ENCODE results near the gene PFKFB1.

DNA sequence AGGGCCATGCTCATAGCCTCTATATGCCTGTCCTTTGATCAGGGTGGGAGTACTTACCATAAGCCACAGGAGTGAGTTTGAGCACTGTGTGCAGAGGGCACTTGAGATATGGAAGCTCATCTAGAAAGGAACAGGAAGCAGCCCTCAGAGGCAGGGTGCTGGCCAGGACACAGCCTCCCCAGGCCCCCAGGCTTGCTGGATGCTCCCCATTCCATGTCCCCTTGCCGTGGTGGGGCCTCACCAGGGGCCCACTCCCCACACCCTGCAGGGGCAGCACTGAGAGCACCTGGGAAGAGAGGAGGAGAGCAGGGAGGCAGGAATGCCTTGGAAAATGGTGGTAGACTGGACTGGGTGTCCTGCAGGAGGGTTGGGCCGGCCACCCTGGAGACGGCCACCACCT is 59.1 kb downstream of the PFKFB1 start:
- TF ChIP-seq, protein P1, sequence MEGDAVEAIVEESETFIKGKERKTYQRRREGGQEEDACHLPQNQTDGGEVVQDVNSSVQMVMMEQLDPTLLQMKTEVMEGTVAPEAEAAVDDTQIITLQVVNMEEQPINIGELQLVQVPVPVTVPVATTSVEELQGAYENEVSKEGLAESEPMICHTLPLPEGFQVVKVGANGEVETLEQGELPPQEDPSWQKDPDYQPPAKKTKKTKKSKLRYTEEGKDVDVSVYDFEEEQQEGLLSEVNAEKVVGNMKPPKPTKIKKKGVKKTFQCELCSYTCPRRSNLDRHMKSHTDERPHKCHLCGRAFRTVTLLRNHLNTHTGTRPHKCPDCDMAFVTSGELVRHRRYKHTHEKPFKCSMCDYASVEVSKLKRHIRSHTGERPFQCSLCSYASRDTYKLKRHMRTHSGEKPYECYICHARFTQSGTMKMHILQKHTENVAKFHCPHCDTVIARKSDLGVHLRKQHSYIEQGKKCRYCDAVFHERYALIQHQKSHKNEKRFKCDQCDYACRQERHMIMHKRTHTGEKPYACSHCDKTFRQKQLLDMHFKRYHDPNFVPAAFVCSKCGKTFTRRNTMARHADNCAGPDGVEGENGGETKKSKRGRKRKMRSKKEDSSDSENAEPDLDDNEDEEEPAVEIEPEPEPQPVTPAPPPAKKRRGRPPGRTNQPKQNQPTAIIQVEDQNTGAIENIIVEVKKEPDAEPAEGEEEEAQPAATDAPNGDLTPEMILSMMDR (IDR thresholded peaks at IDR 0.05; ENCODE audit: low read depth, low read length, missing input control), result no peak
- TF ChIP-seq, protein P2, sequence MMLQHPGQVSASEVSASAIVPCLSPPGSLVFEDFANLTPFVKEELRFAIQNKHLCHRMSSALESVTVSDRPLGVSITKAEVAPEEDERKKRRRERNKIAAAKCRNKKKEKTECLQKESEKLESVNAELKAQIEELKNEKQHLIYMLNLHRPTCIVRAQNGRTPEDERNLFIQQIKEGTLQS (IDR thresholded peaks at IDR 0.05), result no peak
- TF ChIP-seq, protein P3, sequence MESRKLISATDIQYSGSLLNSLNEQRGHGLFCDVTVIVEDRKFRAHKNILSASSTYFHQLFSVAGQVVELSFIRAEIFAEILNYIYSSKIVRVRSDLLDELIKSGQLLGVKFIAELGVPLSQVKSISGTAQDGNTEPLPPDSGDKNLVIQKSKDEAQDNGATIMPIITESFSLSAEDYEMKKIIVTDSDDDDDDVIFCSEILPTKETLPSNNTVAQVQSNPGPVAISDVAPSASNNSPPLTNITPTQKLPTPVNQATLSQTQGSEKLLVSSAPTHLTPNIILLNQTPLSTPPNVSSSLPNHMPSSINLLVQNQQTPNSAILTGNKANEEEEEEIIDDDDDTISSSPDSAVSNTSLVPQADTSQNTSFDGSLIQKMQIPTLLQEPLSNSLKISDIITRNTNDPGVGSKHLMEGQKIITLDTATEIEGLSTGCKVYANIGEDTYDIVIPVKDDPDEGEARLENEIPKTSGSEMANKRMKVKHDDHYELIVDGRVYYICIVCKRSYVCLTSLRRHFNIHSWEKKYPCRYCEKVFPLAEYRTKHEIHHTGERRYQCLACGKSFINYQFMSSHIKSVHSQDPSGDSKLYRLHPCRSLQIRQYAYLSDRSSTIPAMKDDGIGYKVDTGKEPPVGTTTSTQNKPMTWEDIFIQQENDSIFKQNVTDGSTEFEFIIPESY (IDR thresholded peaks at IDR 0.05), result no peak
- TF ChIP-seq YY1 (IDR thresholded peaks at IDR 0.05) (no peak), FOXA1 (IDR thresholded peaks at IDR 0.05) (no peak), SP1 (IDR thresholded peaks at IDR 0.05) (no peak), RXRA (IDR thresholded peaks at IDR 0.05) (no peak)
- TF ChIP-seq, protein P4, sequence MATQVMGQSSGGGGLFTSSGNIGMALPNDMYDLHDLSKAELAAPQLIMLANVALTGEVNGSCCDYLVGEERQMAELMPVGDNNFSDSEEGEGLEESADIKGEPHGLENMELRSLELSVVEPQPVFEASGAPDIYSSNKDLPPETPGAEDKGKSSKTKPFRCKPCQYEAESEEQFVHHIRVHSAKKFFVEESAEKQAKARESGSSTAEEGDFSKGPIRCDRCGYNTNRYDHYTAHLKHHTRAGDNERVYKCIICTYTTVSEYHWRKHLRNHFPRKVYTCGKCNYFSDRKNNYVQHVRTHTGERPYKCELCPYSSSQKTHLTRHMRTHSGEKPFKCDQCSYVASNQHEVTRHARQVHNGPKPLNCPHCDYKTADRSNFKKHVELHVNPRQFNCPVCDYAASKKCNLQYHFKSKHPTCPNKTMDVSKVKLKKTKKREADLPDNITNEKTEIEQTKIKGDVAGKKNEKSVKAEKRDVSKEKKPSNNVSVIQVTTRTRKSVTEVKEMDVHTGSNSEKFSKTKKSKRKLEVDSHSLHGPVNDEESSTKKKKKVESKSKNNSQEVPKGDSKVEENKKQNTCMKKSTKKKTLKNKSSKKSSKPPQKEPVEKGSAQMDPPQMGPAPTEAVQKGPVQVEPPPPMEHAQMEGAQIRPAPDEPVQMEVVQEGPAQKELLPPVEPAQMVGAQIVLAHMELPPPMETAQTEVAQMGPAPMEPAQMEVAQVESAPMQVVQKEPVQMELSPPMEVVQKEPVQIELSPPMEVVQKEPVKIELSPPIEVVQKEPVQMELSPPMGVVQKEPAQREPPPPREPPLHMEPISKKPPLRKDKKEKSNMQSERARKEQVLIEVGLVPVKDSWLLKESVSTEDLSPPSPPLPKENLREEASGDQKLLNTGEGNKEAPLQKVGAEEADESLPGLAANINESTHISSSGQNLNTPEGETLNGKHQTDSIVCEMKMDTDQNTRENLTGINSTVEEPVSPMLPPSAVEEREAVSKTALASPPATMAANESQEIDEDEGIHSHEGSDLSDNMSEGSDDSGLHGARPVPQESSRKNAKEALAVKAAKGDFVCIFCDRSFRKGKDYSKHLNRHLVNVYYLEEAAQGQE (IDR thresholded peaks at IDR 0.05), result no peak
